Thoracic aorta (tissue), 2 donors: ENCODE results near the gene GATA6. TPM values are rescaled to one million over a fixed set of nuclear protein-coding genes. Genes with fewer than 3 reads are reported as not detected.

ENCODE experiments used
- ATAC-seq: fragments of 150-250 bp; one replicate; pipeline ENCODE4 v1.8.0; 2017; ENCODE audit warnings: low read depth; ENCODE audit not compliant: insufficient number of reproducible peaks, low FRiP score
- DNase-seq: peaks from one replicate; pipeline ENCODE4 v3.0.0-alpha.2; 2020; ENCODE audit warnings: low spot score
- H3K27ac ChIP-seq, 2 donors: fragments of 200-600 bp; sonication (generic); 1 replicate in 1 of 2; 2 replicates in 1 of 2; pipeline ENCODE4 v1.5.1; 2016; ENCODE audit warnings: mild to moderate bottlenecking in 2 of 2, moderate library complexity in 2 of 2
- H3K27me3 ChIP-seq: fragments of 200-600 bp; sonication (generic); replicated peaks from 2 replicates; pipeline ENCODE4 v1.6.0; 2016; ENCODE audit warnings: mild to moderate bottlenecking; ENCODE audit not compliant: insufficient read depth
- H3K36me3 ChIP-seq: fragments of 200-600 bp; sonication (generic); one replicate; pipeline ENCODE4 v1.5.1; 2016
- H3K4me1 ChIP-seq, 2 donors: fragments of 200-600 bp; sonication (generic); 1 replicate in 1 of 2; 2 replicates in 1 of 2; pipeline versions ENCODE4 v1.5.1 to v1.6.0; 2016; ENCODE audit warnings: low read depth in 2 of 2, mild to moderate bottlenecking in 1 of 2; ENCODE audit not compliant: control insufficient read depth in 1 of 2
- H3K4me3 ChIP-seq: fragments of 200-600 bp; sonication (generic); 2 replicates; pipeline ENCODE4 v1.5.1; 2016; ENCODE audit warnings: mild to moderate bottlenecking
- H3K9me3 ChIP-seq: fragments of 200-600 bp; sonication (generic); 2 replicates; pipeline ENCODE4 v1.5.1; 2016
- CTCF ChIP-seq: fragments of 200-600 bp; sonication (generic); IDR thresholded peaks from one replicate; pipeline ENCODE4 v1.5.1; 2019; ENCODE audit warnings: antibody characterized with exemption
- total RNA-seq, 2 donors: library from RNA; depleted of rRNA; stranded (reverse); fragments of >200 nt; gene quantifications; one replicate each; pipeline versions ENCODE4 v1.1.0 to v1.2.3, GENCODE V29; 2016

Gene GATA6
- total RNA-seq, 2 donors from 2014 or later, result 92.7 to 92.8 TPM

GRCh38 chr18:22132763-22133162, 36.6 kb upstream of the GATA6 start:
- no peaks in the 10 kb centered on the region for H3K9me3 ChIP-seq
- no peaks in the 10 kb centered on the region for H3K4me1 ChIP-seq
- no peak overlapping the region for H3K27ac ChIP-seq
- DNase-seq, result no peak
- no peak overlapping the region for H3K4me3 ChIP-seq
- TF ChIP-seq CTCF, result no peak
- no peak for ATAC-seq
- H3K36me3 ChIP-seq, result no peaks in the 10 kb centered on the region
- H3K27me3 ChIP-seq, result no peaks in the 10 kb centered on the region

- no peak for TF ChIP-seq CTCF
- H3K27me3 ChIP-seq, result no peaks in the 10 kb centered on the region
- ATAC-seq, result no peak
Observed at GRCh38 chr18:22136395-22136794, 33.0 kb upstream of the GATA6 start.

GRCh38 chr18:22141211-22141610, 28.2 kb upstream of the GATA6 start:
- no peak overlapping the region for H3K4me3 ChIP-seq
- DNase-seq (no peak), ATAC-seq (no peak)
- H3K9me3 ChIP-seq, result no peaks in the 10 kb centered on the region
- no peaks in the 10 kb centered on the region for H3K27me3 ChIP-seq
- H3K4me1 ChIP-seq, result no peaks in the 10 kb centered on the region
- H3K27ac ChIP-seq, result no peak overlapping the region
- no peaks in the 10 kb centered on the region for H3K36me3 ChIP-seq
- TF ChIP-seq CTCF, result no peak

More at GRCh38 chr18:22136395-22136794, 33.0 kb upstream of the GATA6 start:
- H3K4me1 ChIP-seq, result no peaks in the 10 kb centered on the region
- H3K9me3 ChIP-seq, result no peaks in the 10 kb centered on the region
- no peaks in the 10 kb centered on the region for H3K36me3 ChIP-seq
- no peak for DNase-seq
- H3K4me3 ChIP-seq, result no peak overlapping the region
- no peak overlapping the region for H3K27ac ChIP-seq

- H3K27me3 ChIP-seq, result no peaks in the 10 kb centered on the region
- no peak overlapping the region for H3K27ac ChIP-seq
- H3K9me3 ChIP-seq, result no peaks in the 10 kb centered on the region
- no peak for TF ChIP-seq CTCF
- H3K4me1 ChIP-seq, result no peaks in the 10 kb centered on the region
- no peaks in the 10 kb centered on the region for H3K36me3 ChIP-seq
- no peak for DNase-seq
- H3K4me3 ChIP-seq, result no peak overlapping the region
- ATAC-seq, result no peak
Observed at GRCh38 chr18:22143347-22144340, 25.7 kb upstream of the GATA6 start.

- Histone ChIP-seq H3K27me3 (no peaks in the 10 kb centered on the region), H3K4me3 (no peak overlapping the region), H3K27ac (no peak overlapping the region), H3K9me3 (no peaks in the 10 kb centered on the region), H3K4me1 (no peaks in the 10 kb centered on the region), H3K36me3 (no peaks in the 10 kb centered on the region)
- DNase-seq, result no peak
- no peak for ATAC-seq
- no peak for TF ChIP-seq CTCF
Observed at GRCh38 chr18:22145160-22145559, 24.2 kb upstream of the GATA6 start.
